GM23338 (cell line): ENCODE measurements around the gene EPHB3. TPM values are rescaled to one million over a fixed set of nuclear protein-coding genes. Genes with fewer than 3 reads are reported as not detected.

ENCODE experiments used
- ATAC-seq: fragments of 200-7000 bp; cut with Tn5 transposase; 3 replicates; pipeline ENCODE4 v1.9.1; 2020
- DNase-seq: peaks from one replicate; pipeline ENCODE4 v3.0.0-alpha.2; 2015; ENCODE audit warnings: low spot score
- H2AFZ ChIP-seq: fragments of 200-600 bp; sonication (generic); 2 replicates; pipeline ENCODE4 v1.8.0; 2016; ENCODE audit warnings: antibody characterized with exemption, mild to moderate bottlenecking, moderate library complexity
- H3F3A ChIP-seq: fragments of 200-600 bp; sonication (generic); replicated peaks from 2 replicates; pipeline ENCODE4 v1.8.0; 2017; ENCODE audit warnings: antibody characterized with exemption, mixed run types, low read depth
- H3K27ac ChIP-seq: fragments of 200-600 bp; sonication (generic); 2 replicates; pipeline ENCODE4 v1.6.1; 2016; ENCODE audit warnings: low read depth
- H3K27me3 ChIP-seq: fragments of 200-600 bp; sonication (generic); 2 replicates; pipeline ENCODE4 v1.8.0; 2016; ENCODE audit warnings: mild to moderate bottlenecking, mixed run types, moderate library complexity; ENCODE audit not compliant: insufficient read depth
- H3K36me3 ChIP-seq: fragments of 200-600 bp; sonication (generic); 2 replicates; pipeline ENCODE4 v1.8.0; 2016; ENCODE audit warnings: mild to moderate bottlenecking; ENCODE audit not compliant: insufficient read depth
- H3K4me1 ChIP-seq: fragments of 200-600 bp; sonication (generic); 2 replicates; pipeline ENCODE4 v1.8.0; 2016; ENCODE audit warnings: mild to moderate bottlenecking, moderate library complexity; ENCODE audit not compliant: insufficient read depth
- H3K4me2 ChIP-seq: fragments of 200-600 bp; sonication (generic); 2 replicates; pipeline ENCODE4 v1.7.1; 2017; ENCODE audit warnings: mixed run types
- H3K4me3 ChIP-seq: fragments of 200-600 bp; sonication (generic); 2 replicates; pipeline ENCODE4 v1.6.1; 2016; ENCODE audit warnings: mixed run types
- H3K79me2 ChIP-seq: fragments of 200-600 bp; sonication (generic); replicated peaks from 2 replicates; pipeline ENCODE4 v1.8.0; 2017; ENCODE audit warnings: mild to moderate bottlenecking; ENCODE audit not compliant: insufficient read depth
- H3K9me2 ChIP-seq: fragments of 200-600 bp; sonication (generic); 2 replicates; pipeline ENCODE4 v1.8.0; 2017; ENCODE audit not compliant: insufficient read depth
- H4K20me1 ChIP-seq: fragments of 200-600 bp; sonication (generic); replicated peaks from 2 replicates; pipeline ENCODE4 v1.8.0; 2017; ENCODE audit warnings: mild to moderate bottlenecking; ENCODE audit not compliant: insufficient read depth
- H3K27ac Mint-ChIP-seq: 2 replicates; pipeline ENCODE4 v1.8.0; 2020; ENCODE audit warnings: inconsistent platforms, mild to moderate bottlenecking, moderate library complexity, mixed read lengths
- H3K27me3 Mint-ChIP-seq: 3 replicates; pipeline ENCODE4 v1.8.0; 2022; ENCODE audit warnings: low read depth, mild to moderate bottlenecking, moderate library complexity, mixed read lengths, inconsistent platforms; ENCODE audit not compliant: insufficient read depth, poor library complexity
- H3K36me3 Mint-ChIP-seq: 3 replicates; pipeline ENCODE4 v1.8.0; 2021; ENCODE audit warnings: low read depth, mild to moderate bottlenecking, inconsistent platforms, moderate library complexity, mixed read lengths
- H3K4me1 Mint-ChIP-seq: 3 replicates; pipeline ENCODE4 v1.8.0; 2020; ENCODE audit warnings: mild to moderate bottlenecking, inconsistent platforms, mixed read lengths
- H3K4me3 Mint-ChIP-seq: 3 replicates; pipeline ENCODE4 v1.8.0; 2021; ENCODE audit warnings: moderate library complexity, mild to moderate bottlenecking, inconsistent platforms, mixed read lengths
- H3K9me3 Mint-ChIP-seq: 3 replicates; pipeline ENCODE4 v1.8.0; 2020; ENCODE audit warnings: moderate library complexity, mild to moderate bottlenecking, inconsistent platforms, mixed read lengths
- CREB1 ChIP-seq: fragments of 250-450 bp; sonication (Bioruptor Pico); IDR thresholded peaks from 2 replicates; pipeline ENCODE4 v1.5.0; 2020; ENCODE audit warnings: low read depth, mild to moderate bottlenecking, moderate library complexity
- EZH2phosphoT487 ChIP-seq: fragments of 200-600 bp; sonication (generic); IDR thresholded peaks from one replicate; pipeline ENCODE4 v1.8.1; 2018; ENCODE audit warnings: antibody characterized with exemption; ENCODE audit not compliant: unreplicated experiment
- JUNB ChIP-seq: IDR thresholded peaks from one replicate; pipeline ENCODE4 v1.6.1; 2016; ENCODE audit warnings: antibody characterized with exemption; ENCODE audit not compliant: unreplicated experiment
- POLR2AphosphoS5 ChIP-seq: IDR thresholded peaks from 2 replicates; pipeline ENCODE4 v1.6.1; 2016; ENCODE audit warnings: antibody characterized with exemption, low read depth
- STAT1 ChIP-seq: IDR thresholded peaks from one replicate; pipeline ENCODE4 v1.6.1; 2016; ENCODE audit warnings: antibody characterized with exemption; ENCODE audit not compliant: unreplicated experiment
- polyA plus RNA-seq: library from polyadenylated mRNA; unstranded; fragments of >200 nt; fragmentation: Nextera tagmentation; extraction: Ambion mirVana; gene quantifications from 2 replicates; pipeline ENCODE4 v1.2.1, GENCODE V29; 2016
- total RNA-seq: library from RNA; depleted of rRNA; stranded (reverse); fragments of >200 nt; shearing (Covaris generic); gene quantifications from 2 replicates; pipeline ENCODE4 v1.2.3, GENCODE V29; 2014
- TF ChIP-seq, protein P1 (sequence below), 2 experiments: fragments of 200-600 bp in 1 of 2; sonication (generic) in 1 of 2; conservative IDR thresholded peaks; 2 replicates each; pipeline versions ENCODE4 v1.5.1 to v1.6.1; 2016 to 2017; ENCODE audit warnings: antibody characterized with exemption in 2 of 2, low read depth in 2 of 2, mild to moderate bottlenecking in 2 of 2, moderate library complexity in 1 of 2
- TF ChIP-seq, protein P2 (sequence below): IDR thresholded peaks from 2 replicates; pipeline ENCODE4 v1.6.1; 2016; ENCODE audit warnings: antibody characterized with exemption

EPHB3 gene
- total and polyA plus RNA-seq, 2 experiments from 2014 or later: 0.57 to 2.0 TPM

DNA sequence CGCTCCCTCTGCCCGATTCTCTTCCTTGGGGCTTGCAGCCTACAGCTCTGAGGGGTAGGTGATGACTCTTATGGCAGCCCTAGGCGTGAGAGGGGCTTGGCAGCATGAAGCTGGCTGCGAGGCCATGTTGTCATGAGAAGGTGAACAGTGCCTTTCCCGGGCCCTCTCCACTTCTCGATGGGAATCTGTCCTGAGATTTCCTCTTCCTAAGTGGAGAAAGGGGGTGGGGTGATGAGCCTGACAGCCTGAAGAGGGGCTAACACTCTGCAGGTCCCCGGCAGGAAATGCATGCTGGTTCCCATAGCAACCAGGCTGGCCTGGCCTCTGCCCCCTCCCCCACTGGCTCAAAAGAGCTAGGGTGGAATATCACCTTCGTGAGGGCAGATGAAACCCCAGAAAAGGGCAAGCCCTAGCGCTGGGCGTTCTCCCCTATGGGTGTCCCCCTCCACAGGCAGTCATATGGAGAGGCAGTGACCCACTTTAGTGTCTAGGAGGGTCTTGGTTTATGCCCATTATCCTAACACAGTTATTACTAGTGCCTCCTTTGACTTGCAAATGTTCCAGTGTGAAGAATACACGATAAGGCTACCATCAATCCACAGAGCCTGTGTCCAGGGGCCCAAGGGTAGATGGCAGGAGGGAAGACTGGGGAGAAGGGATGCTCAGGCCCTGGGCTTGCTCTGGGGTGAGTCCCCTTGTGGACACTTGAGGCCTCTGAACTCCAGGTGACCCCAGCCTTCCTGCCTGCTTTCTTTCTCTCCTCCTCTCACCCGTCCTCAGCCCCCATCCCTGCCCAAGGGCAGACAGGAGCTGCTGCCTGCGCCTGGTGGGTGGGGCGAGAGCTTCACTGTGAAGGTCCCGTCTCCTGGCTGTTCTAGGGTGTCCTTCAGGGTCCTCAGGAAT is 13.2 kb downstream of the EPHB3 start:
- Histone ChIP-seq H3K9me2 (no peaks in the 10 kb centered on the region), H3K36me3 (no peaks in the 10 kb centered on the region), H4K20me1 (no peaks in the 10 kb centered on the region), H3F3A (no peaks in the 10 kb centered on the region), H3K4me3 (peak overlapping the region; percentile 58), H3K4me1 (peaks cover 42% of the 10 kb centered on the region), H3K4me2 (peak overlapping the region; percentile 89), H2AFZ (no peak overlapping the region), H3K27me3 (peaks cover 60% of the 10 kb centered on the region), H3K79me2 (no peaks in the 10 kb centered on the region), H3K27ac (no peak overlapping the region)
- DNase-seq: peak; percentile 94
- Mint-ChIP-seq H3K4me1 (peaks cover 63% of the 10 kb centered on the region), H3K27ac (peak overlapping the region; percentile 65; the same call in 1 of the 2 replicates), H3K36me3 (no peaks in the 10 kb centered on the region; the same call in 2 of the 3 replicates), H3K9me3 (no peaks in the 10 kb centered on the region), H3K4me3 (peak overlapping the region; percentile 59), H3K27me3 (peaks cover 40% of the 10 kb centered on the region)
- ATAC-seq: peak; percentile 72
- no peak for TF ChIP-seq POLR2AphosphoS5
- TF ChIP-seq, protein P1, sequence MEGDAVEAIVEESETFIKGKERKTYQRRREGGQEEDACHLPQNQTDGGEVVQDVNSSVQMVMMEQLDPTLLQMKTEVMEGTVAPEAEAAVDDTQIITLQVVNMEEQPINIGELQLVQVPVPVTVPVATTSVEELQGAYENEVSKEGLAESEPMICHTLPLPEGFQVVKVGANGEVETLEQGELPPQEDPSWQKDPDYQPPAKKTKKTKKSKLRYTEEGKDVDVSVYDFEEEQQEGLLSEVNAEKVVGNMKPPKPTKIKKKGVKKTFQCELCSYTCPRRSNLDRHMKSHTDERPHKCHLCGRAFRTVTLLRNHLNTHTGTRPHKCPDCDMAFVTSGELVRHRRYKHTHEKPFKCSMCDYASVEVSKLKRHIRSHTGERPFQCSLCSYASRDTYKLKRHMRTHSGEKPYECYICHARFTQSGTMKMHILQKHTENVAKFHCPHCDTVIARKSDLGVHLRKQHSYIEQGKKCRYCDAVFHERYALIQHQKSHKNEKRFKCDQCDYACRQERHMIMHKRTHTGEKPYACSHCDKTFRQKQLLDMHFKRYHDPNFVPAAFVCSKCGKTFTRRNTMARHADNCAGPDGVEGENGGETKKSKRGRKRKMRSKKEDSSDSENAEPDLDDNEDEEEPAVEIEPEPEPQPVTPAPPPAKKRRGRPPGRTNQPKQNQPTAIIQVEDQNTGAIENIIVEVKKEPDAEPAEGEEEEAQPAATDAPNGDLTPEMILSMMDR (conservative IDR thresholded peaks at IDR 0.05; ENCODE audit: low read depth in 2 of 2): peak; percentile 12 to 30; a peak in 1 of 4 replicates
- TF ChIP-seq, protein P2, sequence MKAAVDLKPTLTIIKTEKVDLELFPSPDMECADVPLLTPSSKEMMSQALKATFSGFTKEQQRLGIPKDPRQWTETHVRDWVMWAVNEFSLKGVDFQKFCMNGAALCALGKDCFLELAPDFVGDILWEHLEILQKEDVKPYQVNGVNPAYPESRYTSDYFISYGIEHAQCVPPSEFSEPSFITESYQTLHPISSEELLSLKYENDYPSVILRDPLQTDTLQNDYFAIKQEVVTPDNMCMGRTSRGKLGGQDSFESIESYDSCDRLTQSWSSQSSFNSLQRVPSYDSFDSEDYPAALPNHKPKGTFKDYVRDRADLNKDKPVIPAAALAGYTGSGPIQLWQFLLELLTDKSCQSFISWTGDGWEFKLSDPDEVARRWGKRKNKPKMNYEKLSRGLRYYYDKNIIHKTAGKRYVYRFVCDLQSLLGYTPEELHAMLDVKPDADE: peak; percentile 75

- H3K4me1 ChIP-seq: peaks cover 33% of the 10 kb centered on the region
- no peak overlapping the region for H3K4me2 ChIP-seq
- no peaks in the 10 kb centered on the region for H3K9me2 ChIP-seq
- no peaks in the 10 kb centered on the region for H3F3A ChIP-seq
- H3K27me3 Mint-ChIP-seq: peaks cover 34% of the 10 kb centered on the region
- no peaks in the 10 kb centered on the region for H4K20me1 ChIP-seq
- H3K27me3 ChIP-seq: peaks cover 51% of the 10 kb centered on the region
- H3K4me3 ChIP-seq: no peak overlapping the region
- ATAC-seq (no peak), DNase-seq (no peak)
- TF ChIP-seq, protein P1 (conservative IDR thresholded peaks at IDR 0.05; ENCODE audit: low read depth in 2 of 2): no peak
- TF ChIP-seq EZH2phosphoT487: no peak
- TF ChIP-seq, protein P2: no peak
- no peak for TF ChIP-seq JUNB
- TF ChIP-seq STAT1: no peak
- TF ChIP-seq CREB1 (CRISPR knock-in tag): no peak
- no peaks in the 10 kb centered on the region for H3K79me2 ChIP-seq
- no peaks in the 10 kb centered on the region; the same call in 1 of the 3 replicates for H3K36me3 Mint-ChIP-seq
- peak overlapping the region; percentile 24; the same call in 1 of the 3 replicates for H3K4me3 Mint-ChIP-seq
- peaks cover 58% of the 10 kb centered on the region for H3K4me1 Mint-ChIP-seq
- H3K36me3 ChIP-seq: no peaks in the 10 kb centered on the region
- no peak overlapping the region for H3K27ac Mint-ChIP-seq
- H3K9me3 Mint-ChIP-seq: no peaks in the 10 kb centered on the region
- H3K27ac ChIP-seq: no peak overlapping the region
- H2AFZ ChIP-seq: no peak overlapping the region
These were observed 14.1 kb downstream of the EPHB3 start for GRCh38 chr3:184575701-184576100.
